ENCODE data around the gene RIOK3. TPM values are rescaled to one million over a fixed set of nuclear protein-coding genes. Genes with fewer than 3 reads are reported as not detected.

RIOK3 gene
- total RNA-seq, 5 donors from 2014 or later (not counting 1 experiment from before 2014, with no cell fraction given), result 63.1 to 99.2 (median 65.3) TPM

DNA sequence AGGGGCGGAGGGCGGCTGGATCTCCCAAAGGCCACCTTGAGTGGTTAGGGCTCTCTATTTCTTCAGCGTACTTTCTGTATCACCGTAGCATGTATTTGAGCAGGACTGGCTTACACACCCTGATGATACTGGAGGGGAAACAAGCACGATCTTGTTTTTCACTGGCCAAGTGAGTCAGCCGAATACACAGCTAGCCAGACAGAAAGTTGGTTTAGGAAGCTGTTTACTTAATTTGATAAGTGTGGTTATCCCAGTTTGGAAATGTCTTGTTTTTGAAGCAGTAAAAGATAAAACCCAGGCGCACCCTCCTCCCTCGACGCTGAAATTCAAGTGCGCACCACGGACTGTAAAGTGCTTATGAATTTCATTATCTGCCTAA, 582 bp downstream of the RIOK3 start:
- peak overlapping the region; percentile 94 to 96 for H3K27ac Mint-ChIP-seq
- H3K27me3 ChIP-seq (replicated peaks in 1 of 2; ENCODE audit: control insufficient read depth in 2 of 2, extremely low read depth in 1 of 2, insufficient read depth in 2 of 2, low read length in 1 of 2), result no peaks in the 10 kb centered on the region
- ChIA-PET POLR2A (interaction anchor here (0.5 to 1.2 kb wide), 6 partner anchors 11 to 699 kb away, joined by 3 to 9 read pairs (median 3); no protein-coding TSS in a partner anchor), CTCF (interaction anchor here (0.5 to 1.1 kb wide), 7 partner anchors 15 to 118 kb away, joined by 3 to 6 read pairs (median 3); no protein-coding TSS in a partner anchor)
- H3K4me3 ChIP-seq (ENCODE audit: control insufficient read depth in 1 of 2, extremely low read depth in 1 of 2, low read length in 1 of 2), result peak overlapping the region; percentile 81 to 96
- H3K27me3 Mint-ChIP-seq, result no peaks in the 10 kb centered on the region
- H3K4me1 Mint-ChIP-seq, result peaks cover 52 to 64% (median 55%) of the 10 kb centered on the region in 3 donors
- DNase-seq, result peak in 14 of 35 experiments; percentile 3 to 47 (median 8)
- peak overlapping the region; percentile 66 for H3K27ac ChIP-seq (ENCODE audit: low read length)
- H3K9me3 Mint-ChIP-seq, result peaks cover 0 to 3% (median 0%) of the 10 kb centered on the region in 3 donors
- peaks cover 0 to 5% of the 10 kb centered on the region in 2 donors for H3K36me3 ChIP-seq (ENCODE audit: control insufficient read depth in 2 of 2, extremely low read depth in 1 of 2, insufficient read depth in 1 of 2, low read length in 1 of 2)
- ATAC-seq (replicated peaks in 1 of 4), result peak; percentile 43 to 62 (median 52)
- no peaks in the 10 kb centered on the region for H3K36me3 Mint-ChIP-seq
- 0% methylated on average over 6 of the region's 11 CpGs for WGBS (ENCODE audit: insufficient coverage)
- peak overlapping the region; percentile 98 to 100 (median 99) for H3K4me3 Mint-ChIP-seq
- peaks cover 15 to 26% of the 10 kb centered on the region in 2 experiments for H3K4me1 ChIP-seq (ENCODE audit: control insufficient read depth in 1 of 2, extremely low read depth in 1 of 2, insufficient read depth in 2 of 2, low read length in 2 of 2)
- no peaks in the 10 kb centered on the region for H3K9me3 ChIP-seq

DNA sequence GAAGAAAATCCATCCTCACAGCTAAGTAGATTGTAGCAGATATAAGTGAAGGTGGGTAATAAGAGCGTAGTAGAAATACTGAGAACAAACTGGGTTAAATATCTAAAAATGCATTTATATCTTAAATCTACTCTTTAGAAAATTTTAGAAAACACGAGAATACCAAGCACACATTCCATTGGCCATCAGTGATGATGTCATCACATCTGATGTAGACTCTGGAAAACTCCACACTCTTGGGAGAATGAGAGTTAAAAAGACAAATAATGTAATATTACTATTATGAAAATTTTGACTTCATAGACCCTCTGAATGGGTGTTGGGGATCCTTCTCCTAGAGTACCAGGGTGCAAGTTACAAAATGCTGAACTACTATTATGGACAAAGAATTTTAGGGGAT, 3.7 kb downstream of the RIOK3 start:
- H3K4me3 Mint-ChIP-seq, result peak overlapping the region in 1 of 3 donors; percentile 100

DNA sequence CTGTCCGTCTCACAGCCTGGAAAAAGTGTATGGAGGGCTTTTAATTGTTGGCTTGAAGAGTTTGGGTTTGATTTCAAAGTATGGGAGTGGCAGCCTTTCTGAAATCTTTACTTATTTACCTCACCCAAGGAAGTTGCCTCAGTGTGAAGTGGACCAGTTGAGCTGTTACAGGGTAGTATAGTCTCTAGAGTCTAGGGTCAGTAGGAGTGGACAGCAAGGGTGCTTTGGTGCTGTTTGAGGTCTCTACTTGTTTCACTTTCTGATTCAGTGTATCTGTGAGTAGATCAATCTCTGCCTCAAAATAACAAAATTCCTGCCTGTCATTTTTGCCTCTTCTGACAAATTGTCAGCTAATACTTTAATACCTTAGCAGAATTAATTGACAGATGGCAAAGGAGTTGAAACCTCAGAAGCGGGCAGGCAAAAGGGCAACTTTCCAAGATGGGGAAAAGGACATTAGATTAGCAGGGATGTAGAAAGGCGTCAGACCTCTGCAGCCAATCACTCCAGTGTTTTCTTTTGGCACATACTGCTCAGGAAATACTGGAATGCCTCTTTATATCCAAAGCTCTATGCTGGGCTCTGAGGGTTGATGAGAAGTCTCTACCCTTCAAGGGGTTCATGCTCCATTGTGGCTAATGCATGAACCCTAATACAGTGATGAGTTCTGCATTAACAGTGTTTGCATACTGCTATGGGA, 5.9 kb downstream of the RIOK3 start:
- ATAC-seq (replicated peaks in 1 of 4) (no peak), DNase-seq (no peak)
- Histone ChIP-seq H3K36me3 (ENCODE audit: control insufficient read depth in 2 of 2, extremely low read depth in 1 of 2, insufficient read depth in 1 of 2, low read length in 1 of 2) (peaks cover 0 to 28% of the 10 kb centered on the region in 2 donors), H3K27me3 (replicated peaks in 1 of 2; ENCODE audit: control insufficient read depth in 2 of 2, extremely low read depth in 1 of 2, insufficient read depth in 2 of 2, low read length in 1 of 2) (no peaks in the 10 kb centered on the region), H3K9me3 (no peaks in the 10 kb centered on the region), H3K27ac (ENCODE audit: low read length) (no peak overlapping the region), H3K4me1 (ENCODE audit: control insufficient read depth in 1 of 2, extremely low read depth in 1 of 2, insufficient read depth in 2 of 2, low read length in 2 of 2) (peaks cover 12 to 42% of the 10 kb centered on the region in 2 experiments), H3K4me3 (ENCODE audit: control insufficient read depth in 1 of 2, extremely low read depth in 1 of 2, low read length in 1 of 2) (no peak overlapping the region)
- CTCF ChIA-PET, result no interaction called here
- peak overlapping the region; percentile 1 to 60 for H3K27ac Mint-ChIP-seq
- POLR2A ChIA-PET, result no interaction called here
- peaks cover 70 to 75% (median 70%) of the 10 kb centered on the region in 3 donors for H3K4me1 Mint-ChIP-seq
- peak overlapping the region in 2 of 3 donors; percentile 17 to 100 for H3K4me3 Mint-ChIP-seq
- WGBS (ENCODE audit: insufficient coverage), result 100% methylated on average over 1 of the region's 3 CpGs
- no peaks in the 10 kb centered on the region for H3K27me3 Mint-ChIP-seq
- H3K36me3 Mint-ChIP-seq, result peaks cover 20% of the 10 kb centered on the region
- no peaks in the 10 kb centered on the region for H3K9me3 Mint-ChIP-seq

More for the DNA sequence above, 3.7 kb downstream of the RIOK3 start:
- no peak overlapping the region for H3K4me3 ChIP-seq (ENCODE audit: control insufficient read depth in 1 of 2, extremely low read depth in 1 of 2, low read length in 1 of 2)
- Mint-ChIP-seq H3K4me1 (peaks cover 78 to 86% (median 82%) of the 10 kb centered on the region in 3 donors), H3K36me3 (peaks cover 3% of the 10 kb centered on the region), H3K27ac (no peak overlapping the region), H3K9me3 (no peaks in the 10 kb centered on the region), H3K27me3 (no peaks in the 10 kb centered on the region)
- no CpG with 5 or more reads among the region's 2 CpGs for WGBS (ENCODE audit: insufficient coverage)
- ChIA-PET CTCF (no interaction called here), POLR2A (interaction anchor here in 1 of 2 donors (0.5 kb wide), 1 partner anchor 97 kb away, joined by 5 read pairs; no protein-coding TSS in a partner anchor)
- H3K4me1 ChIP-seq (ENCODE audit: control insufficient read depth in 1 of 2, extremely low read depth in 1 of 2, insufficient read depth in 2 of 2, low read length in 2 of 2), result peaks cover 18 to 42% of the 10 kb centered on the region in 2 experiments
- no peak for ATAC-seq (replicated peaks in 1 of 4)
- DNase-seq, result no peak
- no peaks in the 10 kb centered on the region for H3K9me3 ChIP-seq
- H3K36me3 ChIP-seq (ENCODE audit: control insufficient read depth in 2 of 2, extremely low read depth in 1 of 2, insufficient read depth in 1 of 2, low read length in 1 of 2), result peaks cover 0 to 11% of the 10 kb centered on the region in 2 donors
- H3K27me3 ChIP-seq (replicated peaks in 1 of 2; ENCODE audit: control insufficient read depth in 2 of 2, extremely low read depth in 1 of 2, insufficient read depth in 2 of 2, low read length in 1 of 2), result no peaks in the 10 kb centered on the region
- no peak overlapping the region for H3K27ac ChIP-seq (ENCODE audit: low read length)

DNA sequence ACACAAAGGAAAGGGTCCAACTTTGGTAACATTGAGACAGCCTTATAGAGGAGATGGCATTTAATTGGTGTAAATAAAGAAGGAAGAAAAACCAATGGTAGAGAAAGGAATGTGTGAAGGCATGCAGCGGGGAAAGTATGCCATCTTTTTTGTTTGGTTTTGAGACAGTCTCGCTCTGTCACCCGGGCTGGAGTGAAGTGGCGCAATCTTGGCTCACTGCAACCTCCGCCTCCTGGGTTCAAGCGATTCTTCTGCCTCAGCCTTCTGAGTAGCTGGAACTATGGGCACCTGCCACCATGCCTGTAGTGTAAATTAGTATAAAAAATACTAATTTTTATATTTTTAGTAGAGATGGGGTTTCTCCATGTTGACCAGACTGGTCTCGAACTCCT, 6.4 kb downstream of the RIOK3 start:
- H3K9me3 ChIP-seq, result no peaks in the 10 kb centered on the region
- Mint-ChIP-seq H3K4me3 (peak overlapping the region in 1 of 3 donors; percentile 100), H3K36me3 (peaks cover 23% of the 10 kb centered on the region), H3K27ac (no peak overlapping the region), H3K27me3 (no peaks in the 10 kb centered on the region), H3K9me3 (no peaks in the 10 kb centered on the region), H3K4me1 (peaks cover 64 to 70% (median 65%) of the 10 kb centered on the region in 3 donors)
- ChIA-PET CTCF (no interaction called here), POLR2A (interaction anchor here in 1 of 2 donors (0.7 kb wide), 1 partner anchor 85 kb away, joined by 3 read pairs; no protein-coding TSS in a partner anchor)
- H3K36me3 ChIP-seq (ENCODE audit: control insufficient read depth in 2 of 2, extremely low read depth in 1 of 2, insufficient read depth in 1 of 2, low read length in 1 of 2), result peaks cover 0 to 33% of the 10 kb centered on the region in 2 donors
- H3K27ac ChIP-seq (ENCODE audit: low read length), result no peak overlapping the region
- 88% methylated on average over 4 of the region's 7 CpGs for WGBS (ENCODE audit: insufficient coverage)
- no peaks in the 10 kb centered on the region for H3K27me3 ChIP-seq (replicated peaks in 1 of 2; ENCODE audit: control insufficient read depth in 2 of 2, extremely low read depth in 1 of 2, insufficient read depth in 2 of 2, low read length in 1 of 2)
- DNase-seq (no peak), ATAC-seq (replicated peaks in 1 of 4) (no peak)
- no peak overlapping the region for H3K4me3 ChIP-seq (ENCODE audit: control insufficient read depth in 1 of 2, extremely low read depth in 1 of 2, low read length in 1 of 2)
- peaks cover 7 to 42% of the 10 kb centered on the region in 2 experiments for H3K4me1 ChIP-seq (ENCODE audit: control insufficient read depth in 1 of 2, extremely low read depth in 1 of 2, insufficient read depth in 2 of 2, low read length in 2 of 2)

DNA sequence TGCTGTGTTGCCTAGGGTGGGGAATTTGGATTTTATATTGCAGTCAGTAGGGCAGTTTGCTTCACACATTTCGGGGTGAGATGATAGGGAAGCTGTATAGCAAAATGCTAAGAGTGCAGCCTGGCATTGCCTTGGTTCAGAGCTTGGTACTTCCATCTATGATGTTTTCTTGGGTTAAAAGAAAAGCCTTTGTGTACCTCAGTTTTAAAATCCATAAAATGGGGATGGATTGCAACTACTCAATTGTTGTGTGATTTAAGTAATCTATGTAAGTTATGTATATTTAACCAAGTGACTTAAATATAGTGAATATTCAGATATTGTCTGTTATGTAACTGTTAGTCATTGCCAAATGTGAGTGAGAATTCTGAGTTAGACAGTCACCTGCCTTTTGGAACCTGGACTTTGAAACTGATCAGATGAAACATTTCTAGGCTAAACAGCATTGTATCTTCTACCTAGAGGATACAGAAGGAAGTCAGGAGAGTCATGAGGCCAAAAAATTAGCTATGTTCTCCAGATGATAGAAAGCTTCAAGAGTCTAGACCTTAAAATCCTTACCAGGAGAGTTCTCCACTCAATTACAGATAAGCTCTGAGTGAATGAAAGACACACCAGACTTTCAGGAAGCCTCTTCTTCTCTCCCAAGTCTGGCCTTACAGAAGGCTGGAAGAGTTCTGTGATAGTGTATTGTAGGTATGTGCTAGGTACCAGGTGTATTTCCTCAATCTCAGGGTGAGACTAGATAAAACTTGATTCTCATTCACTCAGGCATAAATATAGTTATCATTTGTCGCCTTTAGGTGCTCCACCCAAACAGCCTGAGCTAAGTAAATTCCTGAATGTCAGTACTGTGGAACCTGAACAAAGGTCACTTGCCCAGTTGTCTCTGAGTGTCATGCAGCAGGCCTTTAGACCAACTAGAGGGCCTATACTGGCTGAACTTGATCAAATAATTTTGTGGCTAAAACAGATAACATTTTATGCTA, 7.5 kb downstream of the RIOK3 start:
- Mint-ChIP-seq H3K4me3 (peak overlapping the region in 1 of 3 donors; percentile 12), H3K4me1 (peaks cover 55 to 61% (median 59%) of the 10 kb centered on the region in 3 donors), H3K27ac (peak overlapping the region in 1 of 2 donors; percentile 40), H3K9me3 (no peaks in the 10 kb centered on the region), H3K36me3 (peaks cover 27% of the 10 kb centered on the region), H3K27me3 (no peaks in the 10 kb centered on the region)
- no peaks in the 10 kb centered on the region for H3K9me3 ChIP-seq
- CTCF ChIA-PET, result interaction anchor here (0.6 kb wide), 2 partner anchors 17 to 1823 kb away, joined by 4 to 6 read pairs; no protein-coding TSS in a partner anchor
- no peak overlapping the region for H3K27ac ChIP-seq (ENCODE audit: low read length)
- no peak overlapping the region for H3K4me3 ChIP-seq (ENCODE audit: control insufficient read depth in 1 of 2, extremely low read depth in 1 of 2, low read length in 1 of 2)
- peaks cover 3 to 32% of the 10 kb centered on the region in 2 experiments for H3K4me1 ChIP-seq (ENCODE audit: control insufficient read depth in 1 of 2, extremely low read depth in 1 of 2, insufficient read depth in 2 of 2, low read length in 2 of 2)
- ATAC-seq (replicated peaks in 1 of 4), result no peak
- peaks cover 0 to 40% of the 10 kb centered on the region in 2 donors for H3K36me3 ChIP-seq (ENCODE audit: control insufficient read depth in 2 of 2, extremely low read depth in 1 of 2, insufficient read depth in 1 of 2, low read length in 1 of 2)
- 83% methylated on average over 1 of the region's 2 CpGs for WGBS (ENCODE audit: insufficient coverage)
- POLR2A ChIA-PET, result interaction anchor here in 1 of 2 donors (0.6 kb wide), 1 partner anchor 368 kb away, joined by 5 read pairs; no protein-coding TSS in a partner anchor
- H3K27me3 ChIP-seq (replicated peaks in 1 of 2; ENCODE audit: control insufficient read depth in 2 of 2, extremely low read depth in 1 of 2, insufficient read depth in 2 of 2, low read length in 1 of 2), result no peaks in the 10 kb centered on the region
- no peak for DNase-seq

Measured in T-cell (primary cell).